H9 (cell line): ENCODE data around the gene TMEM156. TPM values are rescaled to one million over a fixed set of nuclear protein-coding genes. Genes with fewer than 3 reads are reported as not detected.

Source experiments
- DNase-seq: peaks from one replicate; pipeline ENCODE4 v3.0.0-alpha.2; 2017
- H2AFZ ChIP-seq: one replicate; pipeline ENCODE4 v1.6.1; 2013; ENCODE audit warnings: mild to moderate bottlenecking, low read length, control low read depth, moderate library complexity
- H2AK5ac ChIP-seq: 2 replicates; pipeline ENCODE4 v1.6.1; 2013; ENCODE audit warnings: low read length, control low read depth, mixed read lengths; ENCODE audit not compliant: insufficient read length
- H2BK120ac ChIP-seq: one replicate; pipeline ENCODE4 v1.6.1; 2013; ENCODE audit warnings: low read depth, mild to moderate bottlenecking, low read length, control low read depth, inconsistent platforms; ENCODE audit not compliant: poor library complexity, severe bottlenecking
- H2BK12ac ChIP-seq: 2 replicates; pipeline ENCODE4 v1.6.1; 2013; ENCODE audit warnings: low read length, control low read depth, mixed read lengths, low read depth; ENCODE audit not compliant: insufficient read length
- H2BK15ac ChIP-seq: 2 replicates; pipeline ENCODE4 v1.6.1; 2013; ENCODE audit warnings: low read depth, low read length, control low read depth
- H2BK20ac ChIP-seq: one replicate; pipeline ENCODE4 v1.6.1; 2013; ENCODE audit warnings: low read depth, mild to moderate bottlenecking, low read length, control low read depth, inconsistent platforms; ENCODE audit not compliant: poor library complexity, severe bottlenecking
- H2BK5ac ChIP-seq: 2 replicates; pipeline ENCODE4 v1.6.1; 2013; ENCODE audit warnings: low read length, control low read depth, mixed read lengths; ENCODE audit not compliant: insufficient read length
- H3K14ac ChIP-seq: 2 replicates; pipeline ENCODE4 v1.6.1; 2013; ENCODE audit warnings: low read length, control low read depth; ENCODE audit not compliant: insufficient read depth
- H3K18ac ChIP-seq: 2 replicates; pipeline ENCODE4 v1.6.1; 2013; ENCODE audit warnings: low read depth, mild to moderate bottlenecking, mixed read lengths, low read length, control low read depth; ENCODE audit not compliant: insufficient read length
- H3K23ac ChIP-seq: 2 replicates; pipeline ENCODE4 v1.6.1; 2013; ENCODE audit warnings: low read length, control low read depth, mixed read lengths, low read depth; ENCODE audit not compliant: insufficient read length
- H3K23me2 ChIP-seq: 2 replicates; pipeline ENCODE4 v1.6.1; 2013; ENCODE audit warnings: low read depth, mild to moderate bottlenecking, mixed read lengths, low read length, control low read depth; ENCODE audit not compliant: insufficient read length, poor library complexity, severe bottlenecking
- H3K27ac ChIP-seq: 2 replicates; pipeline ENCODE4 v1.5.1; 2013; ENCODE audit warnings: low read length, control low read depth, mixed read lengths, low read depth; ENCODE audit not compliant: insufficient read length
- H3K27me3 ChIP-seq: 2 replicates; pipeline ENCODE4 v1.6.1; 2013; ENCODE audit warnings: low read length, control low read depth, inconsistent platforms; ENCODE audit not compliant: insufficient read depth
- H3K4ac ChIP-seq: 2 replicates; pipeline ENCODE4 v1.6.1; 2013; ENCODE audit warnings: low read depth, mild to moderate bottlenecking, control low read depth, inconsistent platforms, low read length, moderate library complexity
- H3K4me1 ChIP-seq: 2 replicates; pipeline ENCODE4 v1.6.1; 2013; ENCODE audit warnings: low read length, control low read depth, inconsistent platforms; ENCODE audit not compliant: insufficient read depth
- H3K4me2 ChIP-seq: 2 replicates; pipeline ENCODE4 v1.6.1; 2013; ENCODE audit warnings: low read length, control low read depth, mixed read lengths; ENCODE audit not compliant: insufficient read length, insufficient read depth
- H3K56ac ChIP-seq: 2 replicates; pipeline ENCODE4 v1.6.1; 2013; ENCODE audit warnings: low read depth, mild to moderate bottlenecking, mixed read lengths, low read length, control low read depth; ENCODE audit not compliant: insufficient read length
- H3K79me1 ChIP-seq: 2 replicates; pipeline ENCODE4 v1.6.1; 2013; ENCODE audit warnings: low read depth, mild to moderate bottlenecking, moderate library complexity, low read length, control low read depth, inconsistent platforms; ENCODE audit not compliant: insufficient read depth, poor library complexity, severe bottlenecking
- H3K79me2 ChIP-seq: 2 replicates; pipeline ENCODE4 v1.6.1; 2013; ENCODE audit warnings: low read length, control low read depth, inconsistent platforms; ENCODE audit not compliant: insufficient read depth
- H3K9ac ChIP-seq: 2 replicates; pipeline ENCODE4 v1.6.1; 2013; ENCODE audit warnings: low read length, control low read depth, mixed read lengths; ENCODE audit not compliant: insufficient read length; ENCODE audit errors: extremely low read depth
- H3K9me3 ChIP-seq: one replicate; pipeline ENCODE4 v1.6.1; 2013; ENCODE audit warnings: low read depth, low read length, inconsistent platforms; ENCODE audit not compliant: control insufficient read depth
- H3T11ph ChIP-seq: one replicate; pipeline ENCODE4 v1.6.1; 2013; ENCODE audit warnings: mild to moderate bottlenecking, low read length, control low read depth, inconsistent platforms
- H4K20me1 ChIP-seq: one replicate; pipeline ENCODE4 v1.6.1; 2013; ENCODE audit not compliant: control insufficient read depth, insufficient read length, insufficient read depth
- H4K5ac ChIP-seq: 2 replicates; pipeline ENCODE4 v1.6.1; 2013; ENCODE audit warnings: low read depth, mild to moderate bottlenecking, mixed read lengths, low read length, control low read depth; ENCODE audit not compliant: insufficient read length
- H4K8ac ChIP-seq: replicated peaks from 2 replicates; pipeline ENCODE4 v1.6.1; 2013; ENCODE audit warnings: low read length, control low read depth, mixed read lengths, low read depth; ENCODE audit not compliant: insufficient read length
- H4K91ac ChIP-seq: 2 replicates; pipeline ENCODE4 v1.6.1; 2013; ENCODE audit warnings: low read depth, mild to moderate bottlenecking, moderate library complexity, mixed read lengths, low read length, control low read depth; ENCODE audit not compliant: insufficient read length
- H3K27ac Mint-ChIP-seq, 3 experiments: 2 replicates in 2 of 3; 3 replicates in 1 of 3; pipeline ENCODE4 v1.8.0; 2020 to 2021; ENCODE audit warnings: mixed read lengths in 3 of 3, mild to moderate bottlenecking in 1 of 3, moderate library complexity in 1 of 3
- H3K27me3 Mint-ChIP-seq: 2 replicates; pipeline ENCODE4 v1.8.0; 2021; ENCODE audit warnings: low read depth, mild to moderate bottlenecking, moderate library complexity, mixed read lengths
- H3K36me3 Mint-ChIP-seq, 3 experiments: 2 replicates in 2 of 3; 3 replicates in 1 of 3; pipeline ENCODE4 v1.8.0; 2020 to 2021; ENCODE audit warnings: low read depth in 3 of 3, mixed read lengths in 3 of 3; ENCODE audit not compliant: insufficient read depth in 1 of 3
- H3K4me1 Mint-ChIP-seq, 2 experiments: 2 replicates each; pipeline ENCODE4 v1.8.0; 2020; ENCODE audit warnings: mixed read lengths in 2 of 2
- H3K4me3 Mint-ChIP-seq, 2 experiments: 2 replicates in 1 of 2; 3 replicates in 1 of 2; pipeline ENCODE4 v1.8.0; 2020 to 2021; ENCODE audit warnings: mild to moderate bottlenecking in 2 of 2, mixed read lengths in 2 of 2, moderate library complexity in 1 of 2
- H3K9me3 Mint-ChIP-seq, 2 experiments: 2 replicates in 1 of 2; 3 replicates in 1 of 2; pipeline ENCODE4 v1.8.0; 2020; ENCODE audit warnings: mild to moderate bottlenecking in 2 of 2, mixed read lengths in 2 of 2, moderate library complexity in 1 of 2
- WGBS: extraction: QIAGEN DNeasy Blood & Tissue Kit; methylation state at CpG from one replicate; pipeline ENCODE4 v1.1.7; 2013; ENCODE audit warnings: missing lambda C conversion rate, low lambda C conversion rate, mixed read lengths; ENCODE audit not compliant: insufficient read length; ENCODE audit errors: extremely low coverage; 5-methylcytosine and 5-hydroxymethylcytosine counted together
- long read RNA-seq: library from polyadenylated mRNA; unstranded; transcript quantifications from one replicate; pipeline ENCODE4 v2.0.0, GENCODE V29; 2020
- total RNA-seq: library from RNA; stranded (reverse); gene quantifications from 2 replicates; pipeline ENCODE4 v1.2.1, GENCODE V29; 2021
- TF ChIP-seq, protein P1 (sequence below): fragments of 200-600 bp; sonication (generic); conservative IDR thresholded peaks from 3 replicates; pipeline ENCODE4 v1.8.0; 2021; ENCODE audit warnings: antibody characterized with exemption, mild to moderate bottlenecking

Gene TMEM156
- not detected in 2 replicates for total RNA-seq
- long read RNA-seq: 0 reads

GRCh38 chr4:39032218-39033085 is at the start of gene TMEM156:
TMEM156 (minus strand) TSS chr4:39032409; CDS start chr4:39032313, 96 bp downstream.
- Histone ChIP-seq H4K91ac (no peak within 1 kb of the TSS), H3K23ac (no peak within 1 kb of the TSS), H4K5ac (no peak within 1 kb of the TSS), H2BK12ac (no peak within 1 kb of the TSS), H2BK15ac (no peak within 1 kb of the TSS), H3K18ac (no peak within 1 kb of the TSS), H3K14ac (no peak within 1 kb of the TSS), H3K4ac (no peak within 1 kb of the TSS), H3K23me2 (no peaks in the 10 kb centered on the region), H4K20me1 (no peaks in the 10 kb centered on the region), H4K8ac (no peak within 1 kb of the TSS), H2BK5ac (no peak within 1 kb of the TSS), H3K79me2 (no peaks in the 10 kb centered on the region), H3K4me1 (no peaks in the 10 kb centered on the region), H2AFZ (no peak within 1 kb of the TSS), H2BK120ac (no peak within 1 kb of the TSS), H3K9ac (no peak within 1 kb of the TSS), H3T11ph (no peak within 1 kb of the TSS), H3K79me1 (no peaks in the 10 kb centered on the region), H3K56ac (no peak within 1 kb of the TSS), H2AK5ac (no peak within 1 kb of the TSS), H2BK20ac (no peak within 1 kb of the TSS), H3K27me3 (no peaks in the 10 kb centered on the region), H3K9me3 (no peaks in the 10 kb centered on the region), H3K4me2 (no peak within 1 kb of the TSS), H3K27ac (no peak within 1 kb of the TSS)
- H3K4me1 Mint-ChIP-seq: peaks cover 0 to 2% of the 10 kb centered on the region in 2 experiments; a peak in 2 of 4 replicates
- TF ChIP-seq, protein P1, sequence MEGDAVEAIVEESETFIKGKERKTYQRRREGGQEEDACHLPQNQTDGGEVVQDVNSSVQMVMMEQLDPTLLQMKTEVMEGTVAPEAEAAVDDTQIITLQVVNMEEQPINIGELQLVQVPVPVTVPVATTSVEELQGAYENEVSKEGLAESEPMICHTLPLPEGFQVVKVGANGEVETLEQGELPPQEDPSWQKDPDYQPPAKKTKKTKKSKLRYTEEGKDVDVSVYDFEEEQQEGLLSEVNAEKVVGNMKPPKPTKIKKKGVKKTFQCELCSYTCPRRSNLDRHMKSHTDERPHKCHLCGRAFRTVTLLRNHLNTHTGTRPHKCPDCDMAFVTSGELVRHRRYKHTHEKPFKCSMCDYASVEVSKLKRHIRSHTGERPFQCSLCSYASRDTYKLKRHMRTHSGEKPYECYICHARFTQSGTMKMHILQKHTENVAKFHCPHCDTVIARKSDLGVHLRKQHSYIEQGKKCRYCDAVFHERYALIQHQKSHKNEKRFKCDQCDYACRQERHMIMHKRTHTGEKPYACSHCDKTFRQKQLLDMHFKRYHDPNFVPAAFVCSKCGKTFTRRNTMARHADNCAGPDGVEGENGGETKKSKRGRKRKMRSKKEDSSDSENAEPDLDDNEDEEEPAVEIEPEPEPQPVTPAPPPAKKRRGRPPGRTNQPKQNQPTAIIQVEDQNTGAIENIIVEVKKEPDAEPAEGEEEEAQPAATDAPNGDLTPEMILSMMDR: no peak
- no peaks in the 10 kb centered on the region for H3K9me3 Mint-ChIP-seq
- H3K27me3 Mint-ChIP-seq: no peaks in the 10 kb centered on the region
- H3K4me3 Mint-ChIP-seq: no peak within 1 kb of the TSS
- peak within 1 kb of the TSS in 1 of 3 experiments; percentile 24; a peak in 1 of 7 replicates for H3K27ac Mint-ChIP-seq
- no peak for DNase-seq
- WGBS: no CpG with 5 or more reads among the region's 5 CpGs
- no peaks in the 10 kb centered on the region for H3K36me3 Mint-ChIP-seq
